Fibroblast of lung (primary cell): ENCODE results near the gene CCDC120. TPM values are rescaled to one million over a fixed set of nuclear protein-coding genes. Genes with fewer than 3 reads are reported as not detected.

Experiments
- DNase-seq, 2 donors: peaks; one replicate each; pipeline versions ENCODE4 v3.0.0 to v3.0.0-alpha.2; 2010; ENCODE audit warnings: low read depth in 2 of 2
- H2AFZ ChIP-seq: 2 replicates; pipeline ENCODE4 v1.5.1; 2012; ENCODE audit warnings: low read length, control low read depth, inconsistent platforms
- H3K27ac ChIP-seq: 2 replicates; pipeline ENCODE4 v1.5.1; 2011; ENCODE audit warnings: low read length, control low read depth; ENCODE audit not compliant: insufficient read depth
- H3K27me3 ChIP-seq: 2 replicates; pipeline ENCODE4 v1.5.1; 2011; ENCODE audit warnings: mild to moderate bottlenecking, low read length; ENCODE audit not compliant: control insufficient read depth, insufficient read depth
- H3K36me3 ChIP-seq: 2 replicates; pipeline ENCODE4 v1.5.1; 2011; ENCODE audit warnings: low read length; ENCODE audit not compliant: control insufficient read depth, insufficient read depth
- H3K4me1 ChIP-seq: 2 replicates; pipeline ENCODE4 v1.5.1; 2011; ENCODE audit warnings: low read length; ENCODE audit not compliant: control insufficient read depth, insufficient read depth; ENCODE audit errors: extremely low read depth
- H3K4me2 ChIP-seq: 2 replicates; pipeline ENCODE4 v1.5.1; 2011; ENCODE audit warnings: low read length, control low read depth; ENCODE audit not compliant: insufficient read depth; ENCODE audit errors: extremely low read depth
- H3K4me3 ChIP-seq, 4 experiments: fragments of 200-600 bp in 1 of 4; sonication (generic) in 1 of 4; replicated peaks in 1 of 4; 2 replicates each; pipeline ENCODE4 v1.5.1; 2011 to 2016; ENCODE audit warnings: low read length in 4 of 4, low read depth in 3 of 4, mild to moderate bottlenecking in 3 of 4, control low read depth in 2 of 4, inconsistent platforms in 1 of 4, mixed read lengths in 1 of 4; ENCODE audit not compliant: insufficient read depth in 1 of 4; ENCODE audit errors: control extremely low read depth in 1 of 4
- H3K79me2 ChIP-seq: 2 replicates; pipeline ENCODE4 v1.5.1; 2012; ENCODE audit warnings: mild to moderate bottlenecking, low read length, inconsistent platforms; ENCODE audit not compliant: control insufficient read depth, insufficient read depth
- H3K9ac ChIP-seq: 2 replicates; pipeline ENCODE4 v1.5.1; 2011; ENCODE audit warnings: mild to moderate bottlenecking, low read length, control low read depth; ENCODE audit not compliant: insufficient read depth
- H3K9me3 ChIP-seq: 2 replicates; pipeline ENCODE4 v1.5.1; 2012; ENCODE audit warnings: low read depth, low read length; ENCODE audit not compliant: control insufficient read depth, insufficient read depth
- H4K20me1 ChIP-seq: 2 replicates; pipeline ENCODE4 v1.5.1; 2011; ENCODE audit warnings: low read length; ENCODE audit not compliant: control insufficient read depth, insufficient read depth; ENCODE audit errors: extremely low read depth
- EZH2 ChIP-seq: IDR thresholded peaks from 2 replicates; pipeline ENCODE4 v1.5.1; 2012; ENCODE audit warnings: low read length, control low read depth, mild to moderate bottlenecking; ENCODE audit errors: missing control alignments
- polyA plus RNA-seq, 2 donors: library from polyadenylated mRNA; depleted of rRNA in 1 of 2; stranded (reverse) in 1 of 2; unstranded in 1 of 2; fragments of >200 nt; gene quantifications; 2 replicates each; pipeline ENCODE4 v1.2.1, GENCODE V29; 2011 to 2012; ENCODE audit warnings: missing spikeins in 1 of 2
- total RNA-seq: library from RNA; depleted of rRNA; stranded (reverse); fragments of >200 nt; gene quantifications from 2 replicates; pipeline ENCODE4 v1.2.1, GENCODE V29; 2014
- TF ChIP-seq, protein P1 (sequence below), 2 donors: IDR thresholded peaks in 1 of 2; conservative IDR thresholded peaks in 1 of 2; 1 replicate in 1 of 2; 2 replicates in 1 of 2; pipeline ENCODE4 v1.5.1; 2011 to 2012; ENCODE audit warnings: low read length in 2 of 2, control low read depth in 1 of 2, inconsistent platforms in 1 of 2, low read depth in 1 of 2, mild to moderate bottlenecking in 1 of 2

Gene CCDC120
- total and polyA plus RNA-seq, 2 donors (not counting 1 experiment from before 2014, with no cell fraction given): 0.52 to 0.66 TPM

DNA sequence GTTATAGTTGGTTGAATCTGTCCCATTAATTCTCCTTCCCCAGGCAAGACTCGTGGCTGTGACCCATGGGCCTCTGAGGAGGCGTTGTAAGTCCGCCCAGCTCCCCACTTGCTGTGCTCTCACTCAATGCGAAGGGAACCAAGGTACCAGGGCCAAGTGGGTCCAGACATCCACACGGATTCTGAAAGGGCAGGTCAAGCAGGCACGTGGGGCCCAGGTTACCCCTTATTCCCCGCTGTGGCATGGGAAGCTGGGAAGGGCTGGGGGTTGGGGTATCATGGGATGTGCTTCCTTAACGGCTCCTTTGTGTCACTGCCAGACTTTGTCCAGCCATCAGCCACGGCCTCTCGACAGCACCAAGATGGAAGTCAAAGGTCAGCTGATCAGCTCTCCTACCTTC lies 3.1 kb downstream of the CCDC120 start:
- Histone ChIP-seq H4K20me1 (no peaks in the 10 kb centered on the region), H3K9ac (no peak overlapping the region), H3K9me3 (no peaks in the 10 kb centered on the region), H3K27me3 (no peaks in the 10 kb centered on the region), H3K27ac (no peak overlapping the region), H3K4me1 (no peaks in the 10 kb centered on the region), H2AFZ (no peak overlapping the region), H3K4me3 (no peak overlapping the region), H3K36me3 (no peaks in the 10 kb centered on the region), H3K4me2 (no peak overlapping the region), H3K79me2 (no peaks in the 10 kb centered on the region)
- no peak for DNase-seq
- TF ChIP-seq, protein P1, sequence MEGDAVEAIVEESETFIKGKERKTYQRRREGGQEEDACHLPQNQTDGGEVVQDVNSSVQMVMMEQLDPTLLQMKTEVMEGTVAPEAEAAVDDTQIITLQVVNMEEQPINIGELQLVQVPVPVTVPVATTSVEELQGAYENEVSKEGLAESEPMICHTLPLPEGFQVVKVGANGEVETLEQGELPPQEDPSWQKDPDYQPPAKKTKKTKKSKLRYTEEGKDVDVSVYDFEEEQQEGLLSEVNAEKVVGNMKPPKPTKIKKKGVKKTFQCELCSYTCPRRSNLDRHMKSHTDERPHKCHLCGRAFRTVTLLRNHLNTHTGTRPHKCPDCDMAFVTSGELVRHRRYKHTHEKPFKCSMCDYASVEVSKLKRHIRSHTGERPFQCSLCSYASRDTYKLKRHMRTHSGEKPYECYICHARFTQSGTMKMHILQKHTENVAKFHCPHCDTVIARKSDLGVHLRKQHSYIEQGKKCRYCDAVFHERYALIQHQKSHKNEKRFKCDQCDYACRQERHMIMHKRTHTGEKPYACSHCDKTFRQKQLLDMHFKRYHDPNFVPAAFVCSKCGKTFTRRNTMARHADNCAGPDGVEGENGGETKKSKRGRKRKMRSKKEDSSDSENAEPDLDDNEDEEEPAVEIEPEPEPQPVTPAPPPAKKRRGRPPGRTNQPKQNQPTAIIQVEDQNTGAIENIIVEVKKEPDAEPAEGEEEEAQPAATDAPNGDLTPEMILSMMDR (conservative IDR thresholded peaks at IDR 0.05 in 1 of 2, IDR thresholded peaks at IDR 0.05 in 1 of 2; ENCODE audit: low read depth in 1 of 2, low read length in 2 of 2): no peak
- no peak for TF ChIP-seq EZH2

DNA sequence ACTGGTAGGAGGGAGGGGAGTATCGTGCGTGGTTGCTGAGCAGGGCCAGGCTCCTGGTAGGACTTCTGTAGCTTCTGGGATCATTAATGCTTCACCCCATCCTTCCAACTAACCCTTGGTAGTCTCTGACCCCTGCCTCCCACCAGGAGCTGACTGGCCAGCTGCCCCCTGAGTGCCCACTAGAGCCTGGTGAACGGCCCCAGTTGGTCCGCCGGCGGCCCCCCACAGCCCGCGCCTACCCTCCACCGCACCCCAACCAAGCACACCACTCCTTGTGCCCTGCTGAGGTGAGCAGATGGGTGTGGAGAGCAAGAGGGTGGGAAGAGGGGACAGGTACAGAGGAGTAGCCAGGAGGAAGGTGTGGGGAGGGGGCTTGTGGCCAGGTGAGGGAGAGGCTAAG lies 4.9 kb downstream of the CCDC120 start:
- Histone ChIP-seq H3K9ac (no peak overlapping the region), H3K27ac (no peak overlapping the region), H3K4me2 (no peak overlapping the region), H3K9me3 (no peaks in the 10 kb centered on the region), H4K20me1 (no peaks in the 10 kb centered on the region), H3K4me3 (no peak overlapping the region), H3K4me1 (no peaks in the 10 kb centered on the region), H3K27me3 (no peaks in the 10 kb centered on the region), H3K79me2 (no peaks in the 10 kb centered on the region), H2AFZ (no peak overlapping the region), H3K36me3 (no peaks in the 10 kb centered on the region)
- no peak for DNase-seq
- TF ChIP-seq, protein P1 (conservative IDR thresholded peaks at IDR 0.05 in 1 of 2, IDR thresholded peaks at IDR 0.05 in 1 of 2; ENCODE audit: low read depth in 1 of 2, low read length in 2 of 2): no peak
- no peak for TF ChIP-seq EZH2

DNA sequence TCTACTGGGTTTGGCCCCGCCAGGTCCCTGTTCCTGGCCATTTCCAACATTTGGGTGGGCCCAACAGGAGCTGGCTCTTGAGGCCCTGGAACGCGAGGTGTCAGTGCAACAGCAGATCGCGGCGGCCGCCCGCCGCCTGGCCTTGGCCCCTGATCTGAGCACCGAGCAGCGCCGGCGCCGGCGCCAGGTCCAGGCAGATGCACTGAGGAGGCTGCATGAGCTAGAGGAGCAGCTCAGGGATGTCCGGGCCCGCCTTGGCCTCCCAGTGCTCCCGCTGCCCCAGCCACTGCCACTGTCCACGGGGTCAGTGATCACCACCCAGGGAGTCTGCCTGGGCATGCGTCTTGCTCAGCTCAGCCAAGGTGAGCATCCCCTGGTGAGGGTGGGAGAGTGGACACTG lies 5.5 kb downstream of the CCDC120 start:
- no peak for TF ChIP-seq EZH2
- TF ChIP-seq, protein P1 (conservative IDR thresholded peaks at IDR 0.05 in 1 of 2, IDR thresholded peaks at IDR 0.05 in 1 of 2; ENCODE audit: low read depth in 1 of 2, low read length in 2 of 2): no peak
- no peaks in the 10 kb centered on the region for H3K36me3 ChIP-seq
- H3K4me1 ChIP-seq: no peaks in the 10 kb centered on the region
- H3K9me3 ChIP-seq: no peaks in the 10 kb centered on the region
- no peaks in the 10 kb centered on the region for H3K27me3 ChIP-seq
- no peaks in the 10 kb centered on the region for H4K20me1 ChIP-seq
- H3K4me3 ChIP-seq: no peak overlapping the region
- H3K79me2 ChIP-seq: no peaks in the 10 kb centered on the region
- no peak for DNase-seq
- H2AFZ ChIP-seq: no peak overlapping the region
- no peak overlapping the region for H3K27ac ChIP-seq
- no peak overlapping the region for H3K9ac ChIP-seq
- no peak overlapping the region for H3K4me2 ChIP-seq
